ENCODE measurements around the gene COBL. TPM values are rescaled to one million over a fixed set of nuclear protein-coding genes. Genes with fewer than 3 reads are reported as not detected.

COBL gene
- total RNA-seq, 1 donor from 2014 or later = 27.9 TPM

GRCh38 chr7:51261117-51261835, 55.3 kb downstream of the COBL start:
- H3K36me3 ChIP-seq = no peaks in the 10 kb centered on the region
- peaks cover 10% of the 10 kb centered on the region for H3K4me1 ChIP-seq
- H3K4me3 ChIP-seq = no peak overlapping the region
- H3K9me3 ChIP-seq = no peaks in the 10 kb centered on the region
- no peaks in the 10 kb centered on the region for H3K27me3 ChIP-seq (ENCODE audit: low read depth)
- ATAC-seq (no peak), DNase-seq (no peak)
- no peak overlapping the region for H3K27ac ChIP-seq
- intact Hi-C loops (cut with DNase I) = no loop called here
- TF ChIP-seq, protein P1, sequence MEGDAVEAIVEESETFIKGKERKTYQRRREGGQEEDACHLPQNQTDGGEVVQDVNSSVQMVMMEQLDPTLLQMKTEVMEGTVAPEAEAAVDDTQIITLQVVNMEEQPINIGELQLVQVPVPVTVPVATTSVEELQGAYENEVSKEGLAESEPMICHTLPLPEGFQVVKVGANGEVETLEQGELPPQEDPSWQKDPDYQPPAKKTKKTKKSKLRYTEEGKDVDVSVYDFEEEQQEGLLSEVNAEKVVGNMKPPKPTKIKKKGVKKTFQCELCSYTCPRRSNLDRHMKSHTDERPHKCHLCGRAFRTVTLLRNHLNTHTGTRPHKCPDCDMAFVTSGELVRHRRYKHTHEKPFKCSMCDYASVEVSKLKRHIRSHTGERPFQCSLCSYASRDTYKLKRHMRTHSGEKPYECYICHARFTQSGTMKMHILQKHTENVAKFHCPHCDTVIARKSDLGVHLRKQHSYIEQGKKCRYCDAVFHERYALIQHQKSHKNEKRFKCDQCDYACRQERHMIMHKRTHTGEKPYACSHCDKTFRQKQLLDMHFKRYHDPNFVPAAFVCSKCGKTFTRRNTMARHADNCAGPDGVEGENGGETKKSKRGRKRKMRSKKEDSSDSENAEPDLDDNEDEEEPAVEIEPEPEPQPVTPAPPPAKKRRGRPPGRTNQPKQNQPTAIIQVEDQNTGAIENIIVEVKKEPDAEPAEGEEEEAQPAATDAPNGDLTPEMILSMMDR (IDR thresholded peaks at IDR 0.05) = no peak

- intact Hi-C loops (cut with DNase I) = no loop called here
- H3K4me3 ChIP-seq = no peak overlapping the region
- H3K4me1 ChIP-seq = peaks cover 10% of the 10 kb centered on the region
- H3K9me3 ChIP-seq = no peaks in the 10 kb centered on the region
- DNase-seq (no peak), ATAC-seq (no peak)
- H3K36me3 ChIP-seq = no peaks in the 10 kb centered on the region
- no peak overlapping the region for H3K27ac ChIP-seq
- TF ChIP-seq, protein P1 (IDR thresholded peaks at IDR 0.05) = no peak
- no peaks in the 10 kb centered on the region for H3K27me3 ChIP-seq (ENCODE audit: low read depth)
Observed at GRCh38 chr7:51260516-51260915, 56.1 kb downstream of the COBL start.

GRCh38 chr7:51259766-51260165, 56.8 kb downstream of the COBL start:
- intact Hi-C loops (cut with DNase I) = no loop called here
- Histone ChIP-seq H3K4me1 (peaks cover 10% of the 10 kb centered on the region), H3K9me3 (no peaks in the 10 kb centered on the region), H3K27ac (no peak overlapping the region), H3K36me3 (no peaks in the 10 kb centered on the region), H3K4me3 (no peak overlapping the region), H3K27me3 (ENCODE audit: low read depth) (no peaks in the 10 kb centered on the region)
- no peak for ATAC-seq
- no peak for DNase-seq
- TF ChIP-seq, protein P1 (IDR thresholded peaks at IDR 0.05) = no peak

DNA sequence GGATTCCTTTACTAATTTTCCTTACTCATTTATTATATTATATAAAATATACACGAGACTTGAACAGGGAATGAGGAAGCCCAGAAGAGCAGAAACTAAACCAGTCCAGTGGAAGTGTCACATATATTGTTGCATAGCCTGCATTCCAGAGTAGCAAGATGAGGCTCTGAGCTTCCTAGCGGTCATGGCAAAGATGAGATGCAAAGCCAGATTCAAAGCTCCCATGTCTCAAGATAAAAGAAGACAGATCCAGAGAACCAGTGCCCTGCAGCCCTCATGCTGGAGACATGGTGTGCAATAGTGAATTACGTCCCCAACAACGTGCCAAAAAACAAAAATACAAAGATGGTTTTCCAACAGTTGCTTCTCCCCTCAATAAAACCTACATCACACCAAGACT, 59.7 kb downstream of the COBL start:
- H3K9me3 ChIP-seq = no peaks in the 10 kb centered on the region
- no peaks in the 10 kb centered on the region for H3K4me1 ChIP-seq
- intact Hi-C loops (cut with DNase I) = no loop called here
- no peak overlapping the region for H3K27ac ChIP-seq
- ATAC-seq (no peak), DNase-seq (no peak)
- H3K27me3 ChIP-seq (ENCODE audit: low read depth) = no peaks in the 10 kb centered on the region
- H3K4me3 ChIP-seq = no peak overlapping the region
- H3K36me3 ChIP-seq = no peaks in the 10 kb centered on the region
- TF ChIP-seq, protein P1 (IDR thresholded peaks at IDR 0.05) = no peak

DNA sequence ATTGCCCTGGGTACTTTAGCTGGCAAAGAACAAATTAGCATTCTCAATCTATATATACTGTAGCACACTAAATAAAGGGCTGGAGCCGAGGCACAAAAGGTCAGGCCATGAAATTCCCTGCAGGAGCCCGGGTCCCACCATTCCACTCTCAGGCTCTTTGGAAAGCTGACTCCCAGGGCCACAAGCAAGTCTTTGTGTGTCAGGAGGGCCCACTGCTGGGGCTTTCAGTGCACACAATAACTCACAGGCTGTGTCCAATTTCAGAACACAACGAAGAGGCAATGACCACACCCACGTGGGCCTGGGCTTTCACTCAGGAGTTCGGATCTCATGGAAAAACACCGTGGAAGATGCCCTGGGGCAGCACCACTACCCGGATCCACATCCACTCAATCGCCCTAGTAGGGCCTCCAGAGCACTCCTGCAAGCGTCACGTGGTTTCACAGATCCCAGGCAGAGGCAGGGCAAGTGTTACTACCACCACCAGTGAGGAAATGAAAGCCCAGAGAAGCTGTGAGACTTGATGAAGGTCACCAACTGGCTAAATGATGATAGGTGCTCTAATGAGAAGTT, 60.3 kb downstream of the COBL start:
- no peak for DNase-seq
- no peaks in the 10 kb centered on the region for H3K9me3 ChIP-seq
- no peaks in the 10 kb centered on the region for H3K4me1 ChIP-seq
- TF ChIP-seq, protein P1 (IDR thresholded peaks at IDR 0.05) = no peak
- intact Hi-C loops (cut with DNase I) = no loop called here
- peak in 1 of 2 donors; percentile 65 for ATAC-seq
- no peak overlapping the region for H3K27ac ChIP-seq
- H3K27me3 ChIP-seq (ENCODE audit: low read depth) = no peaks in the 10 kb centered on the region
- H3K4me3 ChIP-seq = no peak overlapping the region
- no peaks in the 10 kb centered on the region for H3K36me3 ChIP-seq
